ENCODE data around the gene RCSD1. TPM values are rescaled to one million over a fixed set of nuclear protein-coding genes. Genes with fewer than 3 reads are reported as not detected.
A peak's percentile ranks its signal among the peaks of the same experiment; 100 is the strongest.

RCSD1 gene
- total RNA-seq, 1 experiment from 2014 or later: 81.9 TPM

DNA sequence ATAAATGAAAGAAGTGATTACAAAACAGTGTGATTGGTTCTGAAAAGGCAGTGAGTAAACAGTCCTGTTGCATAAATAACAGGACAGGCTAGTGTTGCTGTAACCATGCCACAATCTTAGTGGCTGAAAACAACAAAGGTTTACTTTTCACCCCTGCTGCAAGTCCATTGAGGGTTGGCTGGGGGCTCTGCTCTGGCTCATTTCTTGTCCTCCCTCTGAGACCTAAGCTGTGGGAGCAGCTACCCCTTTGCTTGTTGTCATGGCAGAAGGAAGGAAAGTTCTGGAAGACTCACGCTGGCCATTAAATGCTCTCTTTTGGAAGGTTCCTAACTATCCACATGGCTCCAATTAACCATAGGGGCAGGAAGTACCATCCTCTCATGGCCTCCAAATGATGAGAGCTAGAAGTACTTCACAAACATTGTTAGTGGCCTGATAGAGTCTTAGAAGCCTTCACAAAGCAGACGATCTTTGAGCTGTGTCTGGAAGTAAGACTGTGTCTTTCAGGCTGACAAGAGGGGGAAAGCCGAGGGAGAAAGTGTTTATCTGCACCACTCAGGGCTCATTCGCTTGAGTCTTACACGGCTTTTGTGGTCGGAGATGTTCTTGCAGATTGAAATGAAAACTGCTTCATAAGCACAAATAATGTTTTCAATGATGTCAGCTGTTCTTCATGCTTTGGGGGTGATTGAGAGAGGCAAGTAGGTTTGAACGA lies 11.9 kb downstream of the RCSD1 start:
- no peak for DNase-seq (ENCODE audit: low read depth)

DNA sequence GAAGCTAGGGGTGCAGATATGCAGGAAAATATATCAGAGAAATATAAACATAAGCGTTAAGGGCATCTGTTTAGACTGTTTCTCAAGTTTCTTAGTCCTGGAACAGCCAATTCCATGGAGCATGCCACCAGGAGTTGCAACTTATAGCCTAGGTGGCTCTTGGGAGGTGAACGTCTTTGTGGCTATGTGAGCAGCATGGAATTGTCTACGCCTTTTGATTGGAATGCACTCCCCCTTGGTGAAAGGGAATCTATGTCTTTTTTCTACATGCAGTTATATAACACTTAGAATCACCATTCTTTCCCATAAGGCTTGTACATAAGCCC lies 12.4 kb downstream of the RCSD1 start:
- DNase-seq (ENCODE audit: low read depth): no peak

DNA sequence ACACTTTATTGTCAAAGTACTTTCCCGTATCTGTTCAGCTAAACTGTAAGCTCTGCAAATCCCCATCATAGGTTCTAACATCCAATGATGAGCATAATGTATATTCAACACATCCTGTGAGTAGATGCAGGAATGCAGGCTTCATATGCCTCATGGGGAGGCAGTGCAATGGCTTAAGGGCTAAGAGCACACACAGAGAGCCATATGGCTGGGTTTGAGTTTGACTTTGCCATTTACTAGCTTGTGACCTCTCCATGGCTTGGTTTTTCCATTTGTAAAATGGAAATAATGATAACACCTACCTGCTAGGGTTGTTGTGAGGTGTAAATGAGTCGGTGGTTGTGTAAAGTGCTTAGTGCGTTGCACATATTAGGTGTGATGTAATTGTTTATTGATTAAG lies 13.4 kb downstream of the RCSD1 start:
- no peak for DNase-seq (ENCODE audit: low read depth)

DNA sequence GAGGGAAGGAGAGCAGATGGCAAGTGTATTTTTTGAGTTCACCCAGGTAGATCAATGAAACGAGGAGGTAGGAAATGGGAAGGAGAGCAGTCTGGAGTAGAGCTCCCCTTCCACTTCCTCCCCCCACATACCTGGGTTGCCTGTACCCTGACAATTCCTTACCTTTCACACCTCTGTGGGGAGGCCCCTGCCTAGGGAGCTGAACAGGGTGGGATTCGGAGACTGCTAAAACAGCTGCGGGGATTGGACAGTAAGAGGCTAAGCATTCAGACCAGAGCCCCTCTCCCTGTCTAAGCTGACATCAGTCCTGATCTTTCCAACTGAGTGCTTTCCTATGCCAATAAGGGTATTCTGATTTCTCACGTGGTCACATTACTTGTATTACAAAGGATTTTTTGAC lies 14.5 kb downstream of the RCSD1 start:
- DNase-seq (ENCODE audit: low read depth): no peak

DNA sequence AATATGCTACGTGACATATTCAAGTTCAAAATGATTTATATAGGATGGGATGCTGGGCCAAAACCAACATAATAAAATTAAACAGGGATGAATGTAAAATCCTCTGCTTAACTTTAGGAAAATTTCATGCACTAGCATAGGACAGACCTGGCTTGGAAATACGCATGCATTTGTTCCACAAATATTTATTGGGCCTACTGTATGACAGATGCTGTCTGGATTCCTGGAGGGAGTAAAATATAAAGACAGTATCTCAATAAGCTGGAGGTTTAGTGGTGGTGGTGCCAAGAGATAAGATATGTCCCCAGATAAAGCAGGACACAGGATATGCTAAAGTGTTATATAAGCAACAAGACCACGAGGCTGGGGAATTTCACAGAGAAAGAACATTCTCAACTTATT lies 15.1 kb downstream of the RCSD1 start:
- no peak for DNase-seq (ENCODE audit: low read depth)

DNA sequence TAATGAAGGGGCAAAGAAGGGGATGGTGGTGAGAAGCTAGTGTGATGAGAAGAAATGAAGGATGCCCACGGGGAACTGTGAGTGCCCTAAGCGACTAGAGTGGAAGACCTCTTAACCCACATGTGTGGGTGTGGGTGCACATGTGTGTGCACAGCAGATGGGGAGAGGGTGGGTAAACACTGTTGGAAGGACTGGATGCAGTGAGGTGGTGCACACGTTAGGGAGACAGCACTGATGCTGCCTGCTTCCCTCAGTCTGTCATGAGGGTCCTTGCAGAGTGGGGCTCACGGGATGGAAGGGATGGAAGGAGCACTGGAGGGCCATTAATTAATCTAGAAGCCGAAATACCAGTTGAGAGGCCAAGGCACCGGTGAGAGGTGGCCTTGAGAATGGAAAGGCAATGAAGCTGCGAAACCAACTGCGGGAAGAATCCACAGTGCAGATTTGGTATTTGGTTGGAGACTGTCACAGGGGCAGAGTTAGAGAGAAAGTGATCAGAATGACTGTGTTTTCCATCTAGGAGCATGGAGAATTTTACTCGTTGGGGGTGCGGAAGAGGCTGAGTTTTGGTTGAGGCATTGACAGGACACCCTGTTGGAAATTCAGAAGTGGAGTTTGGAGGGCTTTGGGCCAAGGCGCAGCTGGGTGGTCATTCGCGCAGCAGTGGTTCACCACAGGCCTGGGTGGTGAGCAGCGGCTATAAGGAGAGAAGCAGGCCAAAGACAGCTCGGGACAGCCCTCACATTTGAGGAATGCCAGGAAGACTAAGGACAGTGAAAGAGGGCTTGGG lies 15.8 kb downstream of the RCSD1 start:
- DNase-seq (ENCODE audit: low read depth): no peak

DNA sequence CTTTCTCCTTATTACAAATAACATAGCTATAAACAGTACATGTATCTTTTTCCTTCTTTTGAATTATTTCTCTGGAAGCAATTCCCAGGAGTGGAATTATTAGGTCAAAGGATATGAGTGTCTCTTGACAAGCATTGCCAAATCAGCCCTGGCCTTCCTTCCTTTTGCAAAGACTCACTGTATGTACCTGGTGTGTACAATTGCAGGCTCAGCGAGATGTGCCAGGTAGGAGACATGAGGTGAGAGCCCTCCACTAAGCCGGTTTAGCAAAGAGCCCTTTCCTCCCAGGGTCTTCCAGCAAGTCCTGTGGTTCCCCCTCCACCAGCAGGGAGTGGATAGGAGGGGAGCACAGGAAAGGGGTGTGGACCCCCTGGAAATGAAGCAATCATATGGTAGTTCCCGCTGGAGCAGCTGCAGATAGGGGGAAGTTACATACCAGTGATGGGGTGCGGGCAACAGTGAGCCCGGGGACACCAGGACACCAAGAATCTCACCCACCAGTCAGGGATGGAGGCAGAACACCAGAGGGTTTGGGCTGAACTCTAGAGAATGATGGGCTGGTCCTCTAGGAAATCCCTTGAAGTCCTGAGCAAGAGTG lies 18.3 kb downstream of the RCSD1 start:
- no peak for DNase-seq (ENCODE audit: low read depth)

DNA sequence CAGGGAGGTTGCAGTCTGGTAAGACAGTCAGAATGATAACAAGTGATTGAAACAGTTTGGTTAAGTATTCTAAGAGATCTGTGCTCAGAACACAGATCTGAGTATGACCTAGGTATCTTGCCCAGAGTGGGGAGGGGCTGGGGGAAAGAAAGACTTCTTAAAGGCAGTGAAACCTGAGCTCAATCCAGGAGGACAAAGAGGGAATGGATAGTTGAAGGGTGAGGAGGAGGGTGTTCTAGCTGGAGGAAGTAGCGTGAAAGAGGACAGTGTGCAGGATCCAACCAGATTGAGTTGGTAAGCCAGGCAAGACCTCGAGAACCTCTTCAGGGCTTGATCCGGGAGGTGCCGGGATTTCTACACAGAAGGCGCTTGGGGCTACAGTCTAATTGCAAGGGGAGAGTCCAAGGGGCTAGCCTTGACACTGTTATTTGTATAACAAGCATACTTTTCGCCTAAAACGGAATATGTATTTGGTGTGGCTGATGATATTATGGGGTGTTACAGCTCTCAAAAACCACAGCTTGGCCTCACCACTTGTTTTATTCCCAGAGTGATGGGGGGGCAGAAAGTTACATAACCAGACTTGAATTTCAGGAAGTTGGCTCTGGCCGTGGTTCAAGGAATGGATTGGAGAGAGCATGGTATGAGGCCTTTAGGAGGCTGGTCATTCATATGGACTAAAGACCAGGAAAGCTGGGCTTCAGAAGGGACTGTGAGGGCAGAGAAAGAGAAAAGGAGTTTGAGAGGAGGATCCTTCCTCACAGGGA lies 19.1 kb downstream of the RCSD1 start:
- DNase-seq (ENCODE audit: low read depth): peak; percentile 43

DNA sequence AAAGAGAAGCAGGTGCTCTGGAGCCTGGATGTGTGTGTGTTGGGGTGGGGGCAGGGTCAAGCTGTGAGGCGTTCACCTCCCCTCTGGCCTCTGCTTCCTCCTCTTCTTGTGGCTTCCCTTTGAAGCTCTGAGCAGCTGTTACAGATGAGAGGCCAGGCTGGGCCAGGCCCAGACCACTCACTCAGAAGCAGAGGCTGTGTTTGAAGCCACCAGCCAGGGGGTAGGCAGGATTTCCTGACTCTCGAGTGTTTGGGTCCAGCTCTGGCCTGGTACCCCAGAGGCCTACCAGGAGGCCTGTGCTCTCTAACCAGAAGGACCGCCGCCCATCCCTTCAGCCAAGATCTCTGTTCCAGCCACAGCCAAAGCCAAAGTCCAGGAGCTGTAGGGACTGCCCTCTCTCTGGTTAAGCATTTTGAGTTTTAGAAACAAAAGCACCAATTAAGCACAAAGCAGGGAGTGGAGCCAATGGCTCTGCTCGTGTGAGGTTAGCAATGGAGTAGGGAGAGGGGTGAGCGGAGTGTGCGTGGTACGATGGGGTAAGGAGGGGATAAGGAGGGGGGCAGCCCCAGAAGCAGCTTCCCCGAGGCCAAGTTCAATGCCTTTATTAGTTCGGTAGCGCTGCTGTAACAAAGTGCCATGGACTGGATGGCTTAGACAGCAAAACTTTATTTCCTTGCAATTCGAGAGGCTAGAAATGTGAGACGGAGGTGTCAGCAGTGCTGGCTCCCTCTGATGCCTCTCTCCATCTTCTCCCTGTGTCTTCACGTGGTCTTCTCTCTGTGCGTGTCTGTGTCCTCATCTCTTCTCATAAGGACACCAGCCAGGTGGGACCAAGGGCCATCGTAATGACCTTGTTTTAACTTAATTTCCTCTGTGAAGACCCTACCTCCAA lies 20.5 kb downstream of the RCSD1 start:
- DNase-seq (ENCODE audit: low read depth): peak; percentile 80

DNA sequence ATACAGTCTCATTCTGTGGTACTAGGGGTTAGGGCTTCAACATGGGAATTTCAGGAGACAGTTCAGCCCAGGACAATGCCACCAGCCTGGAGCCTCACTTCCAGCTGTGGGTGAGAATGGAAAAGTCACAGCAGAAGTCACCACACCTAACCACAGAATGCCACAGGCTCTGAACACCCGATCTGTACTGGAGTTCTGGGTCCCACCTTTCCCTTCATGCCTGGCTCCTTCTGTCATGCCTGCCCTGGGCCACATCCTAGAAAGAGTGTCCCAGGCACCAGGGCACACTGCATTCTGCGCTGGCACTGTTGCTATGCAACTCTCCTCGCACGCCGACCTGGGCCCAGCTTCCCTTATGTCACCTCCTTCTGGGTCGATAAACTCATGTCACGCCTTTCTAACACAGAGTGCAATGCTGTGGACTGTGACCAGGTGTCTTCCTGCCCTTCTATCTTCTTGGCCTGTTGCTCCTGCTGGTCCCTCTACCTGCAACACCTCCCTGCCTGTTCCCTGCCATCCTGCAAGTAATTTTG lies 21.2 kb downstream of the RCSD1 start:
- DNase-seq (ENCODE audit: low read depth): no peak

DNA sequence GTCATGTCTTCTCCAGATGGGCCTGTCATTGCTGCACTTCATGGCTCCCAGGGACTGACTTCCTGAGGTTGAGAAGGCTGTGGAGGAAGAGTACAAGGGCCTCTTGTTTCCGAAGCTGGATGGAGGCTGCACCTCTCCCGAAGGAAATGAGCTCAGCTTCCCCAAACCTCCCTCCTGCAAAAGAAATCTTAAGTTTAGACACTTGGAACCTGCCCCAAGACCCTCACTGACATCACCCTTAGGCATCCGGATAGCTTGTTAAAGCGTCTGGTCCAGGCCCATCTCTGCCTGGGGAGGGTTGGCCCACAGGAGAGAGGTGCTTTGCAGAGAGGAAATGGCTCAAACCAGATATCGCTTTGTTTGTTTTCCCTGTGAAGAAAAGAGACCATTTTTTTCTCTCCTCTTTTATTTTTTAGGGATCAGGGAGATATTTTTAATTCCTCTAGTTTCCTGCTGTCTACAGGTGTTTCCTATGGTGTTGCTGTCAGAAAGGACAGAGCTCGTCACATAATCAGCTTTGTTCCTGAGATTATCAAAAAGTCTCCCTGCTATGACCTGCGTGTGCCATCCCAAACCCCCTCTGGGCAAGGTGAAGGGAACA lies 25.0 kb downstream of the RCSD1 start:
- no peak for DNase-seq (ENCODE audit: low read depth)

DNA sequence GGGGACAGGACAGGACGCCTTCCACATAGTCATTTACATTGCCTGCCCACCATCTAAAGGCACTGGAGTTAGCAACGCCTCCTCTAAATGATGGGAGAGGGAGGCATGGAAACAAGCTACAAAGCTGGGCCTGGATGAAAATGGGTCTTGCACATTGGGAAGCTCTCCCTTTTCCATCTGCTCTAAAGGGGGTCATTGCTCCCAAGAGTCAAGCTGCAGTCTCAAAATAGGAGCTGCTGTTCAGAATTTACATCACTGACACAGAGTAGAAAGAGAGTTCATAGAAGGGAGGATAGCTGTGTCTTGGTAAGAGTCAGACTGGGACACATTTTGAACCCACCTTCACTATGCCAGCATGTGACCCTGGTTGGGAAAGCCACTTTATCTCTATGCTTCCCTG lies 26.6 kb downstream of the RCSD1 start:
- DNase-seq (ENCODE audit: low read depth): no peak

DNA sequence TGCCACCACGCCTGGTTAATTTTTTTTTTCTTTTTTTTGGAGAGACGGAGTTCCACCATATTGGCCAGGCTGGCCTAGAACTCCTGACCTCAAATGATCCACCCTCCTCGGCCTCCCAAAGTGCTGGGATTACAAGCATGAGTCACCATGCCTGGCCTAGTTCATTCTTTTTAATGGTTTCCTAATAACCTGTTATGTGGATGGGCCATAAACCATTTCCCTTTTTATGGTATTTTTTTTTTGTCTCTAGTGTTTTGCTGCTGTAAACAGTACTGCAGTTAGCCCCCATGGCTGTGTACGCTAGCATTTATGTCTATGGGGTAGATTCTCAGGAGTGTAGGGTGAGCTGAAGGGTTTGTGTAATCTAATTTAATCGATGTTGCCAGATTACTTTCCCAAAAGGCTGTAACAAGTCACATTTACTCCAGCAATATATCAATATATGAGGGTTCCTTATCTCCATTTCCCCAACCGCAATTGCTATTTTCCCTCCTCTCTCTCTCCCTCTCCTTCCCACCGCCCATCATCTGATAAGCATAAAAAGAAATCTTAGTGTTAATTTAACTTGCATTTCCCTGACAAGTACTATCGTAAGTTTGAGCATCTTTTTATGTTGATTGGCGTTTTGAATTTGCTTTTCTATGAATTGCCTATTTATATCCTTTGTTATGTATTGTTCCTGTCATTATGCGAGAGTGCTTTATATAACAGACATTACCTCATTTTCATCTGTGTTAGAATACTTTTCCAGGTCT lies 28.7 kb downstream of the RCSD1 start:
- DNase-seq (ENCODE audit: low read depth): no peak

DNA sequence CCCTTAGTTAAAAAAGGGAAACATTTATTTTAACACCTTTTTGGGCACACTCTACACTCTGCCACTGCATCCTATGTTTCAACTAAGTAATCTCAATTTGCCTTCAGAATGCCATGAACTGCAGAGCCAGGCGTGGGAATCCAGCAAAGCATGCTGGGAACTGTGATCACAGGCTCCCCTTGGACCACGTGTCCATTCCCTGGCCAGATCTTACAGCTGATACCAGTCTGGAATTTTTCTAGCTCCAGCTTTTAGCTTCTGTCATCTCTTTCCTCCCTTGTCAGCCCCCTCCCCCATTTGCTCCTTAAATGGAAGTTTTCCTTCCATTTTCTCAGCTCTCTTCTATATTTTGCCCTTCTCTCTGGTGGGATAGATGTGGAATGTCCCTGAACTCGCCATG lies 29.4 kb downstream of the RCSD1 start:
- no peak for DNase-seq (ENCODE audit: low read depth)

DNA sequence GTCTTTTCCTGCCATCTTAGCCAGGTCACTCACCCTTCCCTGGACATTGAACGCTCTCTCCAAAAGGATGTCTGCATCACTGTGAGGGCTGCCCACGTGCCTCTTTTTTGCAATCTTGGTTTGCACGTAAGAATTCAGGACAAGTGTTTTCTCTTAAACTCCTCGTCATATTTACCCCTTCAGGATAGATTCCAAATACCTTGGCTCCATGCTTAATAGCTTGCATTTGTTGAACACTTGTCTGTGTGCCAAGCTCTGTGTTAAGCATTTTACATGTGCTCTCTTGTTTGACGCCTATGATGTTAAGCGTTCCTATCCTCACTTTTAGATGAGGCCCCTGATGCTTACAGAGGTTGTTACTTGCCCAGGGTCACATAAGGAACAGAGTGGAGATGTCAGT lies 29.8 kb downstream of the RCSD1 start:
- no peak for DNase-seq (ENCODE audit: low read depth)

DNA sequence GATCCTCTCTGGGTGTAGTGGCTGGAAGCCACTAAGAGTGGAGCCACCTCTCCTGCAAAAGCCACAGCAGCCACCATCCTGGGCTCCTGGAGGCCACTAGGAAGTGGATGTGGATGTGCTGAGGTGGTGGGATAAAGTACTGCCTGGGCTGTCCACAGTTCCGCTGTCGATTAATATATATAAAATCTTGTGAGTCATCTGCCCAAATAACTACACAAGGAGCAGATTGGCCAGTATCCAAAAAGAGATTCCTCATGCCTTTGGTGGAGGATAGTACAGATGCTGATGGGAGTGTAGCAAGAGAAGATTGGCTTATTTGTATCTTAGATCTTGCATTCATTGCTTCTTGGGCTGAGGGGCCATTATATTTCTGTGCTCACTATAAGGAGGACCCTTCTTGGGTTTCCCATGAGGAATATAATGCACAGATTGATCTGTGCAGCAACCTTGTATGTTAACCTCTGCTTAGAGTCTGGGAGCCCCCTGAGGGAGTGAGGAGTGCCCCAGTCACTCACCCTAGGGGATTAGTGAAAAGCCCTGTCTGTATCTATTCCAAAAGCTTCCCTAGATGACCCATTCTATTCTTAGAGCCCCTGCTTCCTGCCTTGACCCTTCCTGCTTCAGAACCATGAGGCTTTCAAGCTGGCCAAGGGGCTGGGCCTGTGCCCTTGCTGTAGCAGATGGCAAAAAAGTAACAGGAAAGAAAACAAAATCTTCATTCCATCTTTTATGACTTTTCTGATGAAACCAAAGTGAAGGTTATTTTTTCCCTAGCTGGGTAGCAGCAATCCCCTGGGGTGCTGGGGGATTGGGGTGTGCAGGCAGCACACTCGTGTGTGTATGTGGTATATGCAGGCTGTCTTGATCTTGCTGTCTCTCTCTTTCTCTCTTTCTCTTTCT lies 31.7 kb downstream of the RCSD1 start:
- peak; percentile 98 for DNase-seq (ENCODE audit: low read depth)

DNA sequence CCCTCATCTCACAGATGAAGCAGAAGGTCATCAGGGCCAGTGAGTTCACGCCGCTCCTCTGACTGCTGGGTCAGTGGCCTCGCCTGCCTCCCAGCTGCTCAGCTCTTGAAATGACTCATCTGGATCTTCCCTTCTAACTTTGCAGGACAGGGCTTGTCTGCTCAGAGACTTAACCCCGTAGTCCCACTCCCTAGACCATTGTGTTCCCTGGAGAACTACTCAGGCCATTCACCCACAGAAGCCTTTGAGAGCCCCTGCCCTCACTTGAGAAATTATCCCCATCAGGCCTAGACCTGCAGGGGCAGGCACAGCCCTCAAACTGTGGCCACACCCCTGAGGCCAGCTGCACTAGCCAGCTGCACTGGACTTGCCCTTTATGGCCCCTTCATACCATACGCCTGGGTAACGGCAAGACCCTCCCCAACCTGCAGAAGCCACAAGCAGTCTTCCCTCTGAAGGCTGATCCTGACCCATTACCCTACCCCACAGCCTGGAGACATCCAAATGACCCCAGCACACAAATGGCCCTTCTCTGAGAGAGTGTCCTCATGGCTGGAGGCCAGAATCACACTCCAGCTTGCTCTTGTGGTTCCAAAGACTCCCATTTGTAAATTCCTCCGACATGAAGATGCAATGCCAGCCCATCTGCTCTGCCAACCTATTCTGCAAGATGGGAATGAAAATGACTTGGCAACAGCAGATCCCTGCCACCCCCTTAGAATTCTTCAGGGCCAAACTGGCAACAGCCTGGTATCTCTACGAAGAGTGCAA lies 33.2 kb downstream of the RCSD1 start:
- peak; percentile 99 for DNase-seq (ENCODE audit: low read depth)

DNA sequence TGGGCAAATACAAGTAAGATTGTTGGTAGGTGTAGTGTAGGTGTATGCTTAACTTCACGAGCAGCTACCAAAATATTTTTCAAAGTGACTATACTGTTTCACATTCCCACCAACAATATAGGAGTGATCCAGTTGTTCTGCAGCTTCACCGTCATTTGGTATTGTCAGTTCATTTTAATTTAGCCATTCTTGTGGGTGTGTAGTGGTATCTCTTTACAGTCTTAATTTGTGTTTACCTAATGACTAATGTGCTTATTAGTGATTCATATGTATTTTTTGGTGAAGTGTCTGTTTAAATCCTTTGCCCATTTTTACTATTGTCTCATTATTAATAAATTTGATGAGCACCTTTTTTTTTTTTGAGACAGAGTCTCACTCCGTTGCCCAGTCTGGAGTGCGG lies 35.4 kb downstream of the RCSD1 start:
- DNase-seq (ENCODE audit: low read depth): peak; percentile 50

Measured in LHCN-M2 (cell line).